Measurements from ENCODE around the gene LEF1. TPM values are rescaled to one million over a fixed set of nuclear protein-coding genes. Genes with fewer than 3 reads are reported as not detected.

LEF1 gene
- total RNA-seq, 4 donors from 2014 or later: 2.2 to 8.3 (median 3.7) TPM

- ATAC-seq (ENCODE audit: low FRiP score) (no peak), DNase-seq (ENCODE audit: low spot score) (no peak)
- no peak for TF ChIP-seq CTCF (IDR thresholded peaks at IDR 0.05)
Observed at GRCh38 chr4:108126806-108127205, 41.9 kb downstream of the LEF1 start.

GRCh38 chr4:108120789-108121188 lies 47.9 kb downstream of the LEF1 start:
- no peak for DNase-seq (ENCODE audit: low spot score)
- no peak for TF ChIP-seq CTCF (IDR thresholded peaks at IDR 0.05)
- ATAC-seq (ENCODE audit: low FRiP score): no peak

GRCh38 chr4:108119199-108119800 lies 49.4 kb downstream of the LEF1 start:
- ATAC-seq (ENCODE audit: low FRiP score): no peak
- no peak for DNase-seq (ENCODE audit: low spot score)
- no peak for TF ChIP-seq CTCF (IDR thresholded peaks at IDR 0.05)

- TF ChIP-seq CTCF (IDR thresholded peaks at IDR 0.05): no peak
- no peak for ATAC-seq (ENCODE audit: low FRiP score)
- DNase-seq (ENCODE audit: low spot score): no peak
Observed at GRCh38 chr4:108118505-108118904, 50.2 kb downstream of the LEF1 start.

- DNase-seq (ENCODE audit: low spot score): no peak
- no peak for ATAC-seq (ENCODE audit: low FRiP score)
- TF ChIP-seq CTCF (IDR thresholded peaks at IDR 0.05): no peak
Observed at GRCh38 chr4:108117418-108118182, 51.1 kb downstream of the LEF1 start.

- DNase-seq (ENCODE audit: low spot score): no peak
- ATAC-seq (ENCODE audit: low FRiP score): no peak
- TF ChIP-seq CTCF (IDR thresholded peaks at IDR 0.05): no peak
Observed at GRCh38 chr4:108116423-108117168, 52.1 kb downstream of the LEF1 start.
